ENCODE results near the gene TRMT13. TPM values are rescaled to one million over a fixed set of nuclear protein-coding genes. Genes with fewer than 3 reads are reported as not detected.
A peak's percentile ranks its signal among the peaks of the same experiment; 100 is the strongest.

The TRMT13 gene
- 7.6 and 12.6 TPM in 2 replicates for polyA plus RNA-seq (2012; rRNA removed)
- 7.3 and 9.6 TPM in 2 replicates for polyA plus RNA-seq (2012; cell fraction: cytosol; rRNA removed)
- 15.6 and 39.1 TPM in 2 replicates for polyA plus RNA-seq (2012; cell fraction: nucleus; rRNA removed)

DNA sequence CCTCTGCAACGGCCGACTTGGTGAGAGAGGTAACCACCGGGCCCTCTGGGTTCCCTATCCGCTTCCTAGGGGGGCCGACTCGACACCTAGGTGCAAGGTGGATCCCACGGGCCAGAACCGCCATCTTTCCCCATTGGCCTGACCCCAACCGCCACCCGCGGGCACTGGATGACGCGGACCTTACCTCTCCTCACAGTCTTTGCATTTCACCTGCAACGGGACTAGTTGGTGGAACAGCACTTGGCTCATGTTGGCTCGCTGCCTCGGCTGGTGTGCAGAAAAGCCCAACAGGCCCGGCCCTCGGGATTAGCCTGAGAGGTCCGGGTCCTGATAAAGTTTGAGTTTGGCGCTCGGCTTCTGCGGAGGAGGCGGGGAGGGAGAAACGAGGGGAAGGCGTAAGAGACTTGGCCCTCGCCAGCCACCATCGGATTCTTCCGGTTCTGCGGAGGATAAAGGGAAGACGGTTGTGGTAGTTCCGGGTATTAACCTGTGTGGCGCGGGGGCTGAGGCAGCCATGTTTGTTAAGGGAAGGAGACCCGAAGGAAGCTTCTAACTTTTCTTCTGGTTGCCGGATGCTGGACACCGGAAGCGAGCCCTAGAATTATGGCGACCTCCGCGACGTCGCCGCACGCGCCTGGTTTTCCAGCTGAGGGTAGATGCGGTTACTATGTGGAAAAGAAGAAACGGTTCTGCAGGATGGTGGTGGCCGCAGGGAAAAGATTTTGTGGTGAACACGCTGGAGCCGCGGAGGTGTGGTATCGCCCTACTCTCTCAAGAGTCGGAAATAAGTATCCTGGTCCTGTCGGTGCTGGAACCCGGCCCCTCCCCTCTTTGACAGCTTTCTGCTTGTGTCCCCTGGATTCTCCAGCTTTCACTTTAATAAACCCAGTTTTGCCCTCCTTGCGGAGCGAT, at the start of gene TRMT13, which contains the start of gene SASS6:
TSS of gene TRMT13 (plus strand) at position 598 of the 912 bp plus-strand sequence. CDS start at position 604, 6 bp downstream.
TSS of gene SASS6 (minus strand) at position 365 of the 912 bp plus-strand sequence. CDS start at position 249, 116 bp downstream.
- peaks cover 71% of the 10 kb centered on the region for H3K79me2 ChIP-seq (ENCODE audit: insufficient read depth)
- WGBS (ENCODE audit: low lambda C conversion rate): under 1% methylated on average over 48 of the region's 57 CpGs
- POLR2A ChIA-PET: interaction anchor here (0.8 to 1.4 kb wide), 4 partner anchors 95 to 163 kb away, joined by 3 to 6 read pairs (median 5); partner anchors contain the start of genes DBT, RTCA and SLC35A3
- peak; percentile 92 for TF ChIP-seq CHD2 (IDR thresholded peaks at IDR 0.05; ENCODE audit: low read length, partially characterized antibody)
- TF ChIP-seq POLR2AphosphoS5 (IDR thresholded peaks at IDR 0.05; ENCODE audit: low read depth, low read length): peak; percentile 74
- no peak for TF ChIP-seq NRF1 (IDR thresholded peaks at IDR 0.05; ENCODE audit: low read depth, low read length)
- no peak for TF ChIP-seq MEF2A (IDR thresholded peaks at IDR 0.05; ENCODE audit: borderline replicate concordance, low read depth)
- peak in 1 of 2 experiments; percentile 39; a peak in 1 of 4 replicates for TF ChIP-seq EP300 (IDR thresholded peaks at IDR 0.05; ENCODE audit: borderline replicate concordance in 1 of 2, low read depth in 1 of 2, low read length in 1 of 2)
- TF ChIP-seq RXRA (IDR thresholded peaks at IDR 0.05; ENCODE audit: borderline replicate concordance, low read depth): no peak
- no peak for TF ChIP-seq GATA2 (CRISPR knock-in tag; IDR thresholded peaks at IDR 0.05)
- no peak for TF ChIP-seq EZH2phosphoT487 (IDR thresholded peaks at IDR 0.05; ENCODE audit: borderline replicate concordance, low read depth)
- TF ChIP-seq FOXM1 (IDR thresholded peaks at IDR 0.05; ENCODE audit: low read depth): no peak
- TF ChIP-seq, protein P1, sequence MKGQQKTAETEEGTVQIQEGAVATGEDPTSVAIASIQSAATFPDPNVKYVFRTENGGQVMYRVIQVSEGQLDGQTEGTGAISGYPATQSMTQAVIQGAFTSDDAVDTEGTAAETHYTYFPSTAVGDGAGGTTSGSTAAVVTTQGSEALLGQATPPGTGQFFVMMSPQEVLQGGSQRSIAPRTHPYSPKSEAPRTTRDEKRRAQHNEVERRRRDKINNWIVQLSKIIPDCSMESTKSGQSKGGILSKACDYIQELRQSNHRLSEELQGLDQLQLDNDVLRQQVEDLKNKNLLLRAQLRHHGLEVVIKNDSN (IDR thresholded peaks at IDR 0.05; ENCODE audit: borderline replicate concordance, low read depth): peak; percentile 25; the same call in 1 of the 2 replicates
- TF ChIP-seq SMC3 (IDR thresholded peaks at IDR 0.05; ENCODE audit: low read depth, low read length): no peak; the same call in 1 of the 2 replicates
- no peak for TF ChIP-seq RFX5 (IDR thresholded peaks at IDR 0.05; ENCODE audit: low read length)
- TF ChIP-seq GABPA (IDR thresholded peaks at IDR 0.05; ENCODE audit: low read depth): peak; percentile 95
- TF ChIP-seq MAX (IDR thresholded peaks at IDR 0.05; ENCODE audit: low read depth): peak; percentile 99
- TF ChIP-seq, protein P2, sequence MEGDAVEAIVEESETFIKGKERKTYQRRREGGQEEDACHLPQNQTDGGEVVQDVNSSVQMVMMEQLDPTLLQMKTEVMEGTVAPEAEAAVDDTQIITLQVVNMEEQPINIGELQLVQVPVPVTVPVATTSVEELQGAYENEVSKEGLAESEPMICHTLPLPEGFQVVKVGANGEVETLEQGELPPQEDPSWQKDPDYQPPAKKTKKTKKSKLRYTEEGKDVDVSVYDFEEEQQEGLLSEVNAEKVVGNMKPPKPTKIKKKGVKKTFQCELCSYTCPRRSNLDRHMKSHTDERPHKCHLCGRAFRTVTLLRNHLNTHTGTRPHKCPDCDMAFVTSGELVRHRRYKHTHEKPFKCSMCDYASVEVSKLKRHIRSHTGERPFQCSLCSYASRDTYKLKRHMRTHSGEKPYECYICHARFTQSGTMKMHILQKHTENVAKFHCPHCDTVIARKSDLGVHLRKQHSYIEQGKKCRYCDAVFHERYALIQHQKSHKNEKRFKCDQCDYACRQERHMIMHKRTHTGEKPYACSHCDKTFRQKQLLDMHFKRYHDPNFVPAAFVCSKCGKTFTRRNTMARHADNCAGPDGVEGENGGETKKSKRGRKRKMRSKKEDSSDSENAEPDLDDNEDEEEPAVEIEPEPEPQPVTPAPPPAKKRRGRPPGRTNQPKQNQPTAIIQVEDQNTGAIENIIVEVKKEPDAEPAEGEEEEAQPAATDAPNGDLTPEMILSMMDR (IDR thresholded peaks at IDR 0.05): no peak
- peak; percentile 56; the same call in 1 of the 2 replicates for TF ChIP-seq REST (IDR thresholded peaks at IDR 0.05; ENCODE audit: low read depth, low read length)
- TF ChIP-seq MXI1 (IDR thresholded peaks at IDR 0.05; ENCODE audit: low read depth, low read length): peak; percentile 99
- TF ChIP-seq SIN3A (IDR thresholded peaks at IDR 0.05; ENCODE audit: borderline replicate concordance, low read depth, low read length): peak; percentile 97
- no peak for TF ChIP-seq RAD21 (IDR thresholded peaks at IDR 0.05; ENCODE audit: low read length)
- no peak for TF ChIP-seq FOXJ3 (CRISPR knock-in tag; IDR thresholded peaks at IDR 0.05)
- peak; percentile 66; the same call in 1 of the 2 replicates for TF ChIP-seq ZBTB33 (IDR thresholded peaks at IDR 0.05; ENCODE audit: borderline replicate concordance, low read depth)
- TF ChIP-seq JUND (IDR thresholded peaks at IDR 0.05): no peak

More for the DNA sequence above, at the start of gene TRMT13, which contains the start of gene SASS6:
- peak; percentile 87 for DNase-seq
- H3K9me3 ChIP-seq: no peaks in the 10 kb centered on the region
- peak within 1 kb of the TSS; percentile 66 to 85 for H3K27ac ChIP-seq (ENCODE audit: low read depth in 2 of 2, low read length in 1 of 2)
- peak within 1 kb of the TSS; percentile 95 to 96 for H3K4me3 ChIP-seq (ENCODE audit: low read depth in 2 of 2, low read length in 1 of 2)
- no peaks in the 10 kb centered on the region for H3K27me3 ChIP-seq (ENCODE audit: insufficient read depth)
- peak within 1 kb of the TSS; percentile 89 for H3K4me2 ChIP-seq
- peaks cover 8% of the 10 kb centered on the region for H3F3A ChIP-seq (replicated peaks; ENCODE audit: insufficient read depth)
- H2AFZ ChIP-seq (ENCODE audit: low read depth): peak within 1 kb of the TSS; percentile 99
- no peaks in the 10 kb centered on the region for H3K9me2 ChIP-seq
- H3K9ac ChIP-seq: peak within 1 kb of the TSS; percentile 78
- CTCF ChIA-PET: interaction anchor here (1.1 kb wide), 1 partner anchor 327 kb away, joined by 5 read pairs; no protein-coding TSS in a partner anchor
- H3K4me1 ChIP-seq (ENCODE audit: control insufficient read depth in 1 of 2, insufficient read depth in 2 of 2, low read depth in 1 of 2, low read length in 1 of 2): peaks cover 5 to 17% of the 10 kb centered on the region in 2 experiments; a peak in 3 of 4 replicates
- H4K20me1 ChIP-seq (ENCODE audit: insufficient read depth): no peaks in the 10 kb centered on the region
- peaks cover 20 to 27% of the 10 kb centered on the region in 2 experiments for H3K36me3 ChIP-seq (replicated peaks in 1 of 2; ENCODE audit: control insufficient read depth in 1 of 2, insufficient read depth in 2 of 2, low read length in 1 of 2)
